ENCODE measurements around the gene LYPD6B.

The LYPD6B gene, protein sequence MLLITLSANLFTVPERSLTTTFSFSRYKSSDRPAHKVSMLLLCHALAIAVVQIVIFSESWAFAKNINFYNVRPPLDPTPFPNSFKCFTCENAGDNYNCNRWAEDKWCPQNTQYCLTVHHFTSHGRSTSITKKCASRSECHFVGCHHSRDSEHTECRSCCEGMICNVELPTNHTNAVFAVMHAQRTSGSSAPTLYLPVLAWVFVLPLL

DNA sequence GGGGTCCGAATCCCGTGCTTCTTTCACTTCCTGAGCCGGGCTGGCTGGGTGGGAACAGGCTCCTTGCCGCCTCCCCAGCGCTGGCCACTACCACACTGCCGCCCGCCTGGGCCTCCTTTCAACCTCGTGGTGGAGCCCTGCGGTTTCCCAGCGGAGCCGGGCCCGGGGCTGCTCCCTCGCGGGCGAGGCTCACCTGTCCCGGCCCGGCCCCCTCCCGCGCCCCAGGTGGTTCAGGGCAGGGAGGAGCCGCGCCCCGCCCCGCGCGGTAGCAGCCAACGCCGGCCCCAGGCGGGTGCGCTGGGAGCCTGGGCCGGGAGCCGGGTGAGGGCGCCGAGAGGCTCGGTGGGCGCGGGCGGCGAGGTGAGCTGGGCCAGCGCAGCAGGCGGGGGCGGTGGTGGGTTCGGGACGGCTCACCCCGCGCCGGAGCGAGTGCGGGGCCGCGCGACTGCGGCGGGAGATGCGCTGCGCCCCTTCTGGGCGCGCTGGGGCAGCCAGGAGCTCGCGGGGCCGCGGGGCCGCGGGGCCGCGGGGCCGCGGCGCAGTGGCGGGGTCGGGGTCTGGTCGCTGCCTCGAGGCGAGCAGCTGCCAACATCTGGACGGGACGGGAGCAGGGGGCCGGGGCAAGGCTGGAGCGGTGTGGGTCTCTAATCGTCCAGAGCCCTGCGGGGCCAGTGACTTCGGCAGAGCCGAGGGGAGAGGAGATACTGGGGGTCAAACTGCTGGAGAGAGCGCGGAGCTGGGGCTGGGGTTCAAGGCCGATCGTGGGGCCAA, at the start of gene LYPD6B:
TSS of gene LYPD6B (plus strand) at position 258 of the 771 bp plus-strand sequence. CDS start 92,250 bp downstream, outside the sequence.
- no peak for DNase-seq

DNA sequence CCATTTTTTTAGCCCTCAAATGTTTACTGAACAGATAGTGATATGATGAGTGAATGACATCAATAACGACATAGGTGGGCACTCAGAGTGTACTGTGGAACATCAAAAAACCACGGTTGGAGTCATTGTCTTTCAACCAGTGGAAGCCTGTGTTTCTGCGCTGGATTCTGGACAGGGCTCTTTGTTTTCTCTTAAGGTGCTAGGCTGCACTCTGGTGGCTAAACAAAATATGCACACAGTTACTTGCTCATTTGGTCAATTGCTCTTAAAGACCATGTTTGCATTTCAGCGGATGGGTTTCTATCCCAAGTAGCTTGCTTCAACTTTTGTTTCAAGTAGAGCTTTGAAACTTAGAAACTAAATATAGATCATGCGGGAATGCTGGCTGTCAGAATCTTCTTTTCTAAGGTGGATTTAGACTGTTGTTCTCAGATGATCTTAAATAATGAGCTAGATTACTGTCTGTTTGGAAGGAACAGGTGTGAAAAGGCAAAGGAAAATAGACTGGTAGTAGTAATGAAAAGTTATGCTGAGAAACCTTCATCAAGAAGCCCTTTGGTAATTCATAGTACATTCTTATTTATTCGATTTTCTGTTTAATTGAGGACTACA, 48.5 kb upstream of the LYPD6B start:
- DNase-seq: peak; percentile 47

DNA sequence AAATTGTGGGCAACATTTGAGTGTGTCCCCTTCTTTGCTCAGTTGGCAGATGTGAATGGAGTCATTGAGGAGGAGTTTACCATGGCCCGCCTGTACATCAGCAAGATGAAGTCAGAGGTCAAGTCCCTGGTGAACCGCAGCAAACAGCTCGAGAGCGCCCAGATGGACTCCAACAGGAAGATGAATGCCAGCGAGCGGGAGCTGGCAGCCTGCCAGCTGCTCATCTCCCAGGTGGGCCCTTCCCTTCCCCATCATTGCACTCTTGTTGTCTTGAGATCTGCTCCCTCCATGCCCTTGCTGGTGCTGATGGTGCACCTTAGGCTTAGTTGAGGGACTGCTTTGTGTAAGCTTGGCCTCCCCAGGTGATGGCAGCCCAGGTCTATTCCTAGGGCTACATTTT, 47.5 kb upstream of the LYPD6B start:
- DNase-seq: no peak

DNA sequence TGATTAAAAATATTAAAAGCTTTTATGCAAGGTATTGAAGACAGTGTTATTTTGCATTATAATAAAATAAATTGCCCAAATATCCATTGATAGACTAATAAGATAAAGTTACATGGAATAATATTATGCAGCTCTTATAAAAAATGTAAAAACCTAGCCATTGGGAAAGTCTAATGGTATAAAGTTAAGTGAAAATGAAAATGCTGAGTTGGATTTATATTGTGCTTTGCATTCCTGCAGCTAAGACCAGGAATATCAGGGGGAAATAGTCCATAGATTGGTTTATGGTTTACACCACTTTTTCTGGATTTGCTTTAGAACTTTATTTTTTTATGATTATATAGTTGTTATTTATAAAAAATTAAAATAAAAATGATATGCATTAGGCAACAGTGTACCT, 46.1 kb upstream of the LYPD6B start:
- DNase-seq: no peak

DNA sequence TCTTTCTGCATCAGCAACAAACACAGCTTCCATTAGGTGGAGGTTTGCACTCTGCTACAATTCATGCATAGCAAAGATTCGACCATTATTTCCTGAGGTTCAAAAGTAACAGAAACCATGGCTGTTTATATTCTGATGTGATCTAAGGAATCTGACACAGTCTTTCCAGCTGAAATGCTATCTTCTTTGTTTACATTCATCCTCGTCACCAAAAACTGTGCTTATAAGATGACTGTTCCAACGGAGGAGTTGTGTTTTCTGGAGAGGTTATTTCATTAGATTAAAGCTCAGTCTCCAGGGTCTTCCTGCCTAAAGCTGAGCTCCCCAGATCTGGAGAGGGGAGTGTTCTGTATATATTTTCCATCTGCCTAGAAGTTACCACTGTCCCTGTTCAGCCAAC, 45.1 kb upstream of the LYPD6B start:
- DNase-seq: no peak

DNA sequence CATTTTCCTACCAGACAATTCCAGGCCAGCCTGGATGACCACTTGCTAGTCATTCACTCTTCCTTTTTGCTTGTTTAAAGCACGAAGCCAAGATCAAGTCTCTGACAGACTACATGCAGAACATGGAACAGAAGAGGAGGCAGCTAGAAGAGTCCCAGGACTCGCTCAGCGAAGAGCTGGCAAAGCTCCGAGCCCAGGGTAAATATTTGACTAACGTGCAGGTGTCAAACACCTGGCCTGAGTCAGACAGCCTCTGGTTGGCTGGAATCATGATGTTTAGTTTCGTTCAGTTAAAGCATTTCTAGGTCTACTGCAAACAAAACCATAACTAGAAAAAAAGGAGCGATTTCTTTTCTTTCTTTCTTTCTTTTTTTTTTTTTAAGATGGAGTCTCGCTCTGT, 44.2 kb upstream of the LYPD6B start:
- DNase-seq: no peak

DNA sequence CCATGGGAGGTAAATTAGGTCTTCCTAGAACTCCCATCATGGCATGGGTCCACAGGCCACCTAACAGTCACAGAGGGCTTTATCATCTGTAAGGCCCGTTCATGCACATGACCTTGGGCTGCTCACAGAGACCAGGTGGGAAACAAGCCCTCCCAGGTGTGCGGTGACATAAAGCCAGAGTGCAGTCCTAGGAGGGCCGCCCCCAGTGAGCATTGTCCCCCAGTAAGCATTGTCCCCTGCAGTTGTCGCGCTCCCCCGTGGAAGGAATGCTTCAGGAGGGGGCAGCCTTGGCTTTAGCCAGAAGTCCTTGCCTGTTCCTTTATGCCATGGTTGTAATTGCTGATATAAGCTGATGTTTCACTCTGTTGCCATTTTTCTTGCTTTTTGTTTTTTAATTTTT, 41.7 kb upstream of the LYPD6B start:
- no peak for DNase-seq

DNA sequence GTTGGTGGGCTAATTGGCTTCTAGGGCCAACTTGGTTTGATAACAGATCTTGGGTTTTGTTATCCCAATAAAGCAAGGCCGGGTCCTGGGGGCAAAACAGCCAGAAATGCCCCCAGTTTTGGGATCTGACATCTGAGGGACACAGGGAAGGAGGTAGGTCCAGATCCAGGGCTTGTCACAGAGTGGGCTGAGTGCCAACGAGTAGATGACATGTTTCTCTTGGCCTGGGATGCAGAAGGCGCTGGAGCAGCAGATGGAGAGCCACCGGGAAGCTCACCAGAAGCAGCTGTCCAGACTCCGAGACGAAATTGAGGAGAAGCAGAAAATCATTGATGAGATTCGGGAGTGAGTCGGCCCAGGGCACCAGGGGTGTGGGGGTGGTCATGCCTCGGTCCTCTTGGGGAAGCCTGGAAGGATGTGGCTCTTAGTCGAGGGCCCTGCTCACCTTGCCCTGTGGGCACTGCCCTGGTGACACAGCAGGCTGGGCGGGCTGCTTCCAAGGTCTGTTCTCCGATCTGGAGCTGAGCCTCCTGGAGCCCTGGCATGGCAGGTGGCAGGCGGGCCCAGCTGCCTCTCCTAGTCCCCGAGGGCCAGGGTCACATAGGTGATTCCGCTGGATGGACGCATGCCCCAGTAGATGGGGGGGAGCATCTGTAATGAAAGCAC, 40.2 kb upstream of the LYPD6B start:
- DNase-seq: no peak

DNA sequence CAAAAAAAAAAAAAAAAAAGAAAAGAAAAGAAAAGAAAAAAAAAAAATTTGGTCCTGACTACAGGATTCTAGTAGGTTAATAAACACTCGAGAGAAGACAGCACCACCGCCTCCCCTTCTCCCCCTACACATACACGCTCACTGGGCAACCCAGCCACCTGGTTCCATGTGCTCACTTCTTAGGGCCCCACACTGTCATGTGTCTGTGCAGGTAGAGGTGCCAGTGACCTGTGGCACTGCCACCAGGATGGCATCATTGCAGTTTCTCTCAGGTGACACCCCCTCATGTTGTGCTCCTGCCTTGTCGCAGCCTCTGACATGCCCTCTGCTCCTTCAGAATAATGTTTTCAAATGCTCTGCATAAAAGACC, 39.7 kb upstream of the LYPD6B start:
- no peak for DNase-seq

DNA sequence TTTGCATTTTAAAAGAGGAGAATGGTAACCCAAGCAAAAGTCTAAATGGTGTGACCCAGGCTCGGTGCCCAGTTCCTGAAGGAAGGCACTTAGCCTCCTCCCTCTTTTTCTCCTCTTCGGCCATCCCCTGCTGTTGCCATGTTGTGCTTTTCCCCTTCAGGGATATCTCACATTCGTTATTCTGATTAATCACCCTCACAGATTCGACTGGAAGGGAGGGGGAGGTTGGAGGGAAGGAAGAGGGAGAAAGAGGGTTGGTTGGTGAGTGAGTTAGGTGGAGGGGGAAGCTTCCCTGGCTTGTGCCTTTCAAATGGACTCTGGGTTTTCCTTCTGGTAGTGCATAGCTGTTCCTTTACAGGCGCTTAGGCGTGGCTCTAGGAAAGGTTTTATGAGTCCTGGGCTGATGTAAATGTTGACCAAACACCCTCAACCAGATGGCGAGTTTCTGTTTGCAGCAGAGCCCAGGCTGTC, 39.0 kb upstream of the LYPD6B start:
- no peak for DNase-seq

DNA sequence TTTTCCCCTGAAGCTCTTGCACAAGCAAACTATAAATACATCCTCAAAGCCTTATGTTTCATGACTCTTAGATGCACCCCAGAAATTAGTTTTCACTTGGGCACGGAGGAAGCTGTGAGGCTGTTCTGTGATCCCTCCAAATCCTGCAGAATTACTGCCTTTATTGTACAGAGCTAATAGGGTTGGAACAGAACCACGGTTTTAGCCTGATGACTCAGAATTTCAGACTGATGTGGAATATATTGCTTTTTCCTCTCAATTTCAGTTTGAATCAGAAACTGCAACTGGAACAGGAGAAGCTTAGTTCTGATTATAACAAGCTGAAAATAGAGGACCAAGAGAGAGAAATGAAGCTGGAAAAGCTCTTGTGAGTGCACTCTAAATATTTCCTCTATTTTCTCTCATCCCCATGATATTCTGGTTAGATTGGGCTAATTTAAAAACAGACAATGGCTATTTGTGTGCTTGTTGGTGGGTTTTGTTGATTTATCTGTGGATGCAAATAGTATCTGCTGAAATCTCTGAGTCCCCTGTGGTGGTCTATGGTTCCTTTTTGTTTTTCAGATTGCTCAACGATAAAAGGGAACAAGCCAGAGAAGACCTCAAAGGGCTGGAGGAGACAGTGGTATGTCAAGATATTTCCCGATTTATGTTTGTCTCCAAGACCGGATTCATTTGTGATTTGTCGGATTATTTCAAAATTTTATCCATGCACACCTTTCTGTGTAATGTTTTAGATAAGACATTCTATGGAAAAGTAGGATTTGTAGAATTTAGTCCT, 38.2 kb upstream of the LYPD6B start:
- DNase-seq: no peak

DNA sequence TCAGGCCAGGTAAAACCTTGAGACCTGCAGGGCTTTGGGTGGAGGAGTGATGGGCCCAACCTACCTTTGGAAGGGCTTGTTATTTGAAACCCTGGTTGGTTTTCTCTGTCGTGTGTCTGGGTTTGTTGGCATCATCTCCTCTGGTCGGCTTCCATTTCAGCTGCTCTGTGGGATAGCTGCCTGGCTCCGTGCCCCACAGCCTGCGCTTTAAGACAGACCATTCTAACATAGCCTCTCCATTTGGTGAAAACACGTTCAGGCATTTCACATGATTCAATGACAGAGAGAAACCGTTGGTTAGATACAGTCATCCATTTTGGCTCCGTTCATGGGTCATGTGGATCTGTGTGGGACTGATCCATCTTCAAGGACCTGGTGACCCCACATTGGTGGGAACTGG, 37.0 kb upstream of the LYPD6B start:
- no peak for DNase-seq

DNA sequence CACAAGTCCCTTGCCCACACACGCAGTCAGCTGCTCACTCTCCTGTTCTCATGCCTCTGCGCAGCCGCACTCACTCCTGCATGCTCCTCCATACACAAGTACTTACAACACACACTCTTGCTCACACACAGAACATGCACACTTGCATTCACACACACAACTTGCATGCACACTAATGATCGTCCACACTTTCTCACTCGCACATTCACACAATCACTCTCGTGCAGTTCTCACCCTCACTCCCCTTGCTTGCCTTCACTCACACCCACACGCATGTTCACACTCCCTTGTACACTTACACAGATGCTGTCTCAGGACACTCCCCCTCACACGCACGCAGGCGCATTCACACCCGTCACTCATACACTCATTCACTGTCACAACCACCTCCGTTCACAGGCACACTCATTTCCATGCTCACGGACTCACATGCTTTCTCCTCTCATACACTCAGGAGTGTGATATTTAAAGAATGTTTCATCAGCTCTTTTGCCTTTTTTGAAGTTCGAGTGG, 36.1 kb upstream of the LYPD6B start:
- no peak for DNase-seq

DNA sequence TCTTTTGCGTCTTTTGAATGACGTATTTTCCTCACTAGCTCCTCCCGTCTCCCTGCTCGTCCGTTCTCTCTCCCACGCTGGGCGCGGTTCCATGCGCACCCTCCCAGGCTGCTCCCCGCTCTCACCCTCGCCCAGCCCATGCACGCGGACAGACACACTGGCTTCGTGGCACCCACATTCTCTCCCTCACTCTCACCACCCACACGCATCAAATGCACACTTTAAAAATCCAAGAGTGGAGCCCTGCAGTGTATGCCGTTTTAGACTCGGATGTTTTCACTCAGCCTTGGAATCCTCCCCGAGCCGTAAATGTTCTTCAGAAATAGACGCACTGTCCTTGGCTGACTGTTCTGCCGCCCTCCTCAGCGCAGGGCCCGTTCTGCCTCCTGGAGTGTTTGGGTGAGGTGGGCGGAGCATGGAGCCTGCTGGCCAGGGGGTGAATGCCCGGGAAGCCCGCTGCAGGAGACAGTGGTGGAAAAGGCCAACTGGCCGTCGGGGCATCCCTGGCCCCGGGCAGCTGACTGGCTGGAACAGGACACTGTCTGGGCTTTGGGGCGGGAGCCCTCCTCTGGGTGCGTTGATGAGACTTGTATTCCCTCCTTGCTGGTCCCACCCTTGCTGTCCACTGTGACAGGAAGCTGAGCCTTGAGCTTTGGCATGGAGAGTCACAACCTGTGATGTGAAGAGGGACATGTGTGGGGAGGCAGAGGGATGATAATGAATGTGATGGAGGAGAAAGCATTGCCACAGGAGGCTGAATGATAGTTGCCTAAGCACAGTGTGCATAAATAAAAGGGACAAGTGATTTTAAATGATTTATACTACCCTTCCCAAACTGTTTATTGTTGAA, 35.4 kb upstream of the LYPD6B start:
- DNase-seq: no peak

DNA sequence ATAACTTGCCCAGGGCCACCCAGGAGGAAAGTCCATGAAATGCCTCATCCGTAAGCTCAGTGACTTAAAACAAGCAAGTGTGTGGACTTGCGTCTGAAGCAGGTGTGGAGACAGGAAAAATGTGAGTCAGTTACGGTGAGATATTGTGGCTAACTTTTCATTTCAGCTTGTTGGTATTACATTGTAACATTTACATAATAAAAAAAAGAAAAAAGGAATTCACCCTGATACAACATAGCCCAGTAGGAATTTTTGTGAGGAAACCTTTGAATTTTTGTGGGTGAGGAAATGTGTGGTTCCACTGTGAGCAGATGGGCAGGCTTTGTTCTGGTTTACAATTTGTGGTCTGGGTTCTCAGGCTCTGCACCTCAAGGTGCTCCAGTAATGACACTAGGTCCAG, 33.7 kb upstream of the LYPD6B start:
- no peak for DNase-seq

DNA sequence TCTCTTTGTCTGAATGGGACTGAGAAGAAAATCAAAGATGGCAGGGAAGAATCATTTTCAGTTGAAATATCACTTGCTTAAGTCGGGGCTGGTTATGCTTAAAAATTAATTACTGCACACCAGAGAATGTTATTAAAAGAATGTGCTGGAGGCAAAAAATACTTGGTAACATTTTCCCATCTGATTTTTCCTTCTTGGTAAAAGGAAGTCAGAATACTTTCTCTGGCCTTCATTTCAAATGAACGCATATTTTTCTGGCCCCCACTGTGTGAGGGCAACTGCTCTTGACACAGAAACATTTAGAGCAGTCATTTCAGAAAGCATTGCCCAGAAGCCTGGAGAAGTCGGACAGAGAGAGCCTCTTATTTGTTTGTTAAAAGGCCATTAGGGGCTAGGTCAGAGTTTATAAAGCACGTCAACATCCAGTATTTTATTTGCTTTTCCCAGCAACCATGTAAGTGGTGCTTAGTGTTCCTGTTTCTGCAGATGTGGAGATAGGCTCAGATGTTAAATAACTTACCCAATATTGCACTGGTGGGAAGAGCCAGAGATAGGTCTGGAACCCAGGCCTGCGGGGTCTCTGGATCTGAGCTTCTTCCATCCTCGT, 32.9 kb upstream of the LYPD6B start:
- DNase-seq: no peak

DNA sequence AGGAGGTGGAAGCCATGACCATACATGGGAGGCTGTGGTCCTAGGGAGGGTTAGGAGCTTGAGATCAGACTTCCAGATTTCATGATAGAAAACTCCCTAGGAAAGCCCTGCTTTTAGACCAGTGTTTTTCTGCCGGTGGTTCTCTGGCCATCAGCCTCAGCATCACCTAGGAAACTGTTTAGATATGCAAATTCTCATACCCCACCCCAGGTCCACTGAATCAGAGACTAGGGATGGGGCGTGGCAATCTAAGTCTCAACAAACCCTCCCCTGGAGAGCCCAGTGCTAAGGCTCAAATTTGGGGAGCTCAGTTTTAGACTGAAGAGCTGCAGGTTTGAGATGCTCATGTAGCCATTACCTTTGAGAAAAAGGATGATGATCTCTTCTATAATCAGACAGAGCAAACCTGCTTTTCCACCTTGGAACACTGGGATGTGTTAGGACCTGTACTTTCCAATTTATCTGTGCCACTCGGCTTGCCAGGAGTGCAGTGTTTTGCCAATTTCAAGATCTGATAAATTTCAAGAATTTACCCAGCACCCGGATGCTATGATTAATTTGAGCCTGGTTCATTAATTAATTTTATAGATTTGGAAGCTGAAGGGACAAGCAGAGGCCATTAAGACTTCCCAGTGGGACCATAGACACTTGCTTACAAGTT, 31.5 kb upstream of the LYPD6B start:
- DNase-seq: no peak

DNA sequence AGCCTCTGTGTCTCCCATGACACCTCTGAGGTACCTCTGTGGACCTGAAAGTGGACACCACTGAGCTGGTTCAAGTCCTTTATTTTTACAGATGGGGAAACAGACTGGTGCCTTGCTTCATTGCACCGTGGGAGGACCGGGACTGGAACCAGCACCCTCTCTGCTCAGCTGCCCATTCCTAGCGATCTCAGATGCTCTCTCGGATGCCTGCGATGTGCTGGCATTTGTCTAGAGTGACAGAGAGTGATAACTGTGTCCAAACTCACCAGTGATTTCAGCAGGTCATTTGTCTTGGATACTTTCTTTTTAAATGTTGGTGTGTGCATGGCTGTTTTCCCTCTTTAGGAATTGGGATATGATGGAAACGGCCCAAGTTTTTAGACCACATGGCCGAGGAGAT, 30.1 kb upstream of the LYPD6B start:
- DNase-seq: no peak

DNA sequence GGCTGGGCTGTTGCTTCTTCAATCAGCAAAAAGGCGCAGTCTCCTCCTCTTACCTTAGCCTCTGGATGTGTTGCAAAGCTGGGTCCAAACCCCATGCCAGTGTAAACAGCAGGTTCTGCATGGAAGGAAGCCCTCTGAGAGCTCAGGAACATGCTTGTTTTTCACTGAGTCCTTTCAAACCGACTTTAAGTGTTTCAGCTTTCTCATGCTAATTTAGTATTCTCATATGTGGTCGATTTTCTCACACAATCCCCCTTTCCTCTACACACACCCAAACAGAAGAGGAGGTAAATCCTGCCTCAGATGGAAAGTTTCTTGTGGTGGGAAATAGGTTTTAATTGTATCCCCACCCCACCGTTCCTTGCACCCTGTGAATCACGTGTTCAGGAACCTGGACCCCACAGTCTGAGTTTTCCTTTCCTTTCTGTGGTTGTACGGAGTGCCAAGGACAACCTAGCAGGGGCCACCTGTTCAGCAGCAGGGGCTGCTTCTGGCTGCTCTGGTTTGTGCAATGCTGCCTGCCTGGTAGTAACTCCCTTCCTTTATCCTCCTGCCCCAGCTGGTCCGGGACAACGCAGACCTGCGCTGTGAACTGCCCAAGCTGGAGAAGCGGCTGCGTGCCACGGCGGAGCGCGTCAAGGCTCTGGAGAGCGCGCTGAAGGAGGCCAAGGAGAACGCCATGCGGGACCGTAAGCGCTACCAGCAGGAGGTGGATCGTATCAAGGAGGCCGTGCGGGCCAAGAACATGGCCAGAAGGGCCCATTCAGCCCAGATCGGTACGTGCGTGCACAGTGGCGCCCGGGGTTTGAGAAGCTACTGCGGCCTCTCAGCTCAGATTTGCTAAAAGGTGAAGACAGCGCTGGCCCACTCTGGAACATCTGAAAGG, 28.7 kb upstream of the LYPD6B start:
- no peak for DNase-seq

DNA sequence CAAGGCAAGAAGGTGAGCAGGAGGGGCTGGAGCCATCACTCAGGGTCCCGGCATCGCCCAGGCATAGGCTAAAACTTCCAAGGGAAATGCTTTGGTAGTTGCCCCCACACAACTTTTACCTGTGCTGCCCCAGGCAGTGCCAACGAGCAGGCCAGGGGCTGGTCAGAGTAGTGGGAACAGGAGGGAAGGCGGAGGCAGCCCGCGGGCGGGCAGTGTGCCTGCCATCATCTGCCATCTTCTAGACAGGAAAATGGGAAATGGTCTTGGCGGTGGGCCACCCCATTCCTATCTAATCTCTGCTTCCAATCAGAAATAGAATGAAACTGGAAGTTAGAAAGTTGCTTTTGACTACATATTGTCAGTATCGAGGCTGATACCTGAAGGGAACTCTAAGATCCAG, 26.0 kb upstream of the LYPD6B start:
- DNase-seq: no peak

All from GDM1 (cell line).